Heart left ventricle (tissue), 13 donors: ENCODE measurements around the gene ANKRD2.

Experiments used
- POLR2A ChIP-seq, 2 donors: fragments of 450-650 bp; IDR thresholded peaks; one replicate each; pipeline ENCODE4 v1.6.1; 2017; ENCODE audit warnings: antibody characterized with exemption in 2 of 2, mild to moderate bottlenecking in 2 of 2, moderate library complexity in 2 of 2
- TF ChIP-seq, protein P1 (sequence below), 12 donors: fragments of 200-600 bp; sonication (generic) in 4 of 12; IDR thresholded peaks; one replicate each; pipeline versions ENCODE4 v1.5.0 to v1.8.0; 2018 to 2022; ENCODE audit warnings: antibody characterized with exemption in 12 of 12, mild to moderate bottlenecking in 5 of 12
- donor health status: ischemic (EF 13 %, LVEDD 7.1; RV severe dilation, severe dysfunction).
- donor health status: DM: no; HTN: yes; CAD: no.
- donor health status: DM: no; HTN: no; CAD: no.
- donor health status: ischemic (EF 25% LVEDD 6.9; RV normal size, moderate dysfunction).
- donor health status: ischemic (EF 25% LVEDD 5.7; RV mildly dilated, moderate dysfunction).
- donor health status: ischemic (EF 35%, LVEDD 5.7; RV mildly dilated, moderate dysfunction).
- donor health status: nonischemic (EF 11% LVEDD 7.7; RV severe dilation, severe dysfunction).
- donor health status: DM: yes; HTN: yes; CAD: no.
- donor health status: PGD.
- donor health status: ischemic (EF 29% LVEDD 5.4; RV normal size, mild dysfunction).
- donor health status: nonischemic (EF 23%, LVEDD 6.1; RV moderate dilation, normal function).

GRCh38 chr10:97525683-97526110 is 46.9 kb upstream of the ANKRD2 start:
- TF ChIP-seq, protein P1, sequence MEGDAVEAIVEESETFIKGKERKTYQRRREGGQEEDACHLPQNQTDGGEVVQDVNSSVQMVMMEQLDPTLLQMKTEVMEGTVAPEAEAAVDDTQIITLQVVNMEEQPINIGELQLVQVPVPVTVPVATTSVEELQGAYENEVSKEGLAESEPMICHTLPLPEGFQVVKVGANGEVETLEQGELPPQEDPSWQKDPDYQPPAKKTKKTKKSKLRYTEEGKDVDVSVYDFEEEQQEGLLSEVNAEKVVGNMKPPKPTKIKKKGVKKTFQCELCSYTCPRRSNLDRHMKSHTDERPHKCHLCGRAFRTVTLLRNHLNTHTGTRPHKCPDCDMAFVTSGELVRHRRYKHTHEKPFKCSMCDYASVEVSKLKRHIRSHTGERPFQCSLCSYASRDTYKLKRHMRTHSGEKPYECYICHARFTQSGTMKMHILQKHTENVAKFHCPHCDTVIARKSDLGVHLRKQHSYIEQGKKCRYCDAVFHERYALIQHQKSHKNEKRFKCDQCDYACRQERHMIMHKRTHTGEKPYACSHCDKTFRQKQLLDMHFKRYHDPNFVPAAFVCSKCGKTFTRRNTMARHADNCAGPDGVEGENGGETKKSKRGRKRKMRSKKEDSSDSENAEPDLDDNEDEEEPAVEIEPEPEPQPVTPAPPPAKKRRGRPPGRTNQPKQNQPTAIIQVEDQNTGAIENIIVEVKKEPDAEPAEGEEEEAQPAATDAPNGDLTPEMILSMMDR (IDR thresholded peaks at IDR 0.05) = no peak
- TF ChIP-seq POLR2A (IDR thresholded peaks at IDR 0.05) = no peak
